CD14-positive monocyte (primary cell): Measurements from ENCODE around the gene ZNRF2. TPM values are rescaled to one million over a fixed set of nuclear protein-coding genes. Genes with fewer than 3 reads are reported as not detected.

Source experiments
- DNase-seq, 3 donors: peaks; one replicate each; pipeline ENCODE4 v3.0.0-alpha.2; 2011 to 2022
- H2AFZ ChIP-seq: 2 replicates; pipeline ENCODE4 v1.6.0; 2012; ENCODE audit warnings: mild to moderate bottlenecking, low read depth, low read length, inconsistent platforms; ENCODE audit not compliant: insufficient read depth, poor library complexity, severe bottlenecking
- H3K27ac ChIP-seq, 2 donors: 1 replicate in 1 of 2; 2 replicates in 1 of 2; pipeline ENCODE4 v1.5.1; 2012 to 2013; ENCODE audit warnings: low read length in 2 of 2, control low read depth in 1 of 2, inconsistent platforms in 1 of 2, low read depth in 1 of 2, mild to moderate bottlenecking in 1 of 2
- H3K27me3 ChIP-seq, 2 donors: one replicate each; pipeline versions ENCODE4 v1.6.0 to v1.6.1; 2011 to 2013; ENCODE audit warnings: low read length in 2 of 2; ENCODE audit not compliant: control insufficient read depth in 2 of 2, insufficient read depth in 2 of 2
- H3K36me3 ChIP-seq, 2 donors: replicated peaks in 1 of 2; 1 replicate in 1 of 2; 2 replicates in 1 of 2; pipeline versions ENCODE4 v1.5.1 to v1.6.1; 2012 to 2013; ENCODE audit warnings: low read length in 2 of 2, control low read depth in 1 of 2, inconsistent platforms in 1 of 2, mild to moderate bottlenecking in 1 of 2; ENCODE audit not compliant: insufficient read depth in 2 of 2, control insufficient read depth in 1 of 2
- H3K4me1 ChIP-seq, 2 donors: 1 replicate in 1 of 2; 2 replicates in 1 of 2; pipeline versions ENCODE4 v1.5.1 to v1.6.1; 2012 to 2013; ENCODE audit warnings: low read length in 2 of 2, control low read depth in 1 of 2, inconsistent platforms in 1 of 2, mild to moderate bottlenecking in 1 of 2, moderate library complexity in 1 of 2; ENCODE audit not compliant: insufficient read depth in 2 of 2, control insufficient read depth in 1 of 2
- H3K4me2 ChIP-seq: replicated peaks from 2 replicates; pipeline ENCODE3; 2012; ENCODE audit warnings: low read length, moderate library complexity, mild to moderate bottlenecking; ENCODE audit not compliant: poor library complexity, severe bottlenecking; ENCODE audit errors: extremely low read depth
- H3K4me3 ChIP-seq, 3 experiments: fragments of 200-600 bp in 1 of 3; sonication (generic) in 1 of 3; replicated peaks in 1 of 3; 1 replicate in 2 of 3; 2 replicates in 1 of 3; pipeline ENCODE4 v1.5.1; 2011 to 2013; ENCODE audit warnings: low read length in 3 of 3, mild to moderate bottlenecking in 3 of 3, control low read depth in 2 of 3, low read depth in 2 of 3, inconsistent platforms in 1 of 3, moderate library complexity in 1 of 3
- H3K79me2 ChIP-seq: 2 replicates; pipeline ENCODE4 v1.6.0; 2012; ENCODE audit warnings: mild to moderate bottlenecking, control low read depth, inconsistent platforms, low read length, moderate library complexity; ENCODE audit not compliant: insufficient read depth
- H3K9ac ChIP-seq: 2 replicates; pipeline ENCODE4 v1.6.0; 2017; ENCODE audit warnings: low read length, mild to moderate bottlenecking; ENCODE audit not compliant: insufficient read depth, poor library complexity, severe bottlenecking
- H3K9me3 ChIP-seq, 2 donors: replicated peaks in 1 of 2; 1 replicate in 1 of 2; 2 replicates in 1 of 2; pipeline versions ENCODE4 v1.5.1 to v1.6.1; 2012 to 2013; ENCODE audit warnings: low read length in 2 of 2, control low read depth in 1 of 2; ENCODE audit not compliant: control insufficient read depth in 1 of 2, insufficient read depth in 1 of 2
- H4K20me1 ChIP-seq: 2 replicates; pipeline ENCODE4 v1.6.0; 2012; ENCODE audit warnings: mild to moderate bottlenecking, low read length, control low read depth, moderate library complexity; ENCODE audit not compliant: insufficient read depth
- H3K27ac Mint-ChIP-seq, 7 donors: one replicate each; pipeline ENCODE4 v1.8.0; 2020; ENCODE audit warnings: mild to moderate bottlenecking in 7 of 7, mixed read lengths in 7 of 7, moderate library complexity in 6 of 7, inconsistent platforms in 2 of 7
- H3K27me3 Mint-ChIP-seq, 3 donors: one replicate each; pipeline ENCODE4 v1.8.0; 2021 to 2022; ENCODE audit warnings: low read depth in 3 of 3, mild to moderate bottlenecking in 3 of 3, mixed read lengths in 3 of 3, moderate library complexity in 3 of 3, inconsistent platforms in 1 of 3
- H3K36me3 Mint-ChIP-seq, 2 donors: one replicate each; pipeline ENCODE4 v1.8.0; 2020; ENCODE audit warnings: mixed read lengths in 2 of 2, inconsistent platforms in 1 of 2, mild to moderate bottlenecking in 1 of 2
- H3K4me1 Mint-ChIP-seq: one replicate; pipeline ENCODE4 v1.8.0; 2020; ENCODE audit warnings: mild to moderate bottlenecking, mixed read lengths
- H3K4me3 Mint-ChIP-seq, 2 donors: one replicate each; pipeline ENCODE4 v1.8.0; 2020; ENCODE audit warnings: mild to moderate bottlenecking in 2 of 2, mixed read lengths in 2 of 2, moderate library complexity in 1 of 2
- H3K9me3 Mint-ChIP-seq, 7 donors: one replicate each; pipeline ENCODE4 v1.8.0; 2020 to 2022; ENCODE audit warnings: mixed read lengths in 7 of 7, mild to moderate bottlenecking in 6 of 7, moderate library complexity in 6 of 7, inconsistent platforms in 2 of 7
- WGBS: methylation state at CpG from one replicate; pipeline ENCODE4 v1.1.5; 2013; ENCODE audit warnings: missing lambda C conversion rate; ENCODE audit not compliant: insufficient coverage; 5-methylcytosine and 5-hydroxymethylcytosine counted together
- intact Hi-C, 2 donors: fragments of 100-400 bp; cut with micrococcal nuclease; formaldehyde crosslinking; loops; one replicate each; pipeline versions ENCODE4 v1.15.0 to v1.15.1; 2023
- polyA plus RNA-seq, 3 donors: library from polyadenylated mRNA; depleted of rRNA in 1 of 3; unstranded in 2 of 3; stranded (reverse) in 1 of 3; fragments of 300-500 nt in 2 of 3; fragments of >200 nt in 1 of 3; fragmentation: Illumina TruSeq in 2 of 3; gene quantifications; 1 replicate in 2 of 3; 2 replicates in 1 of 3; pipeline ENCODE4 v1.2.3, GENCODE V29; 2012 to 2021
- TF ChIP-seq, protein P1 (sequence below): fragments of 200-600 bp; IDR thresholded peaks from one replicate; pipeline ENCODE4 v1.8.0; 2022; ENCODE audit warnings: antibody characterized with exemption, mild to moderate bottlenecking

The ZNRF2 gene
- polyA plus RNA-seq, 3 donors: 1.9 to 9.5 (median 5.7) TPM

DNA sequence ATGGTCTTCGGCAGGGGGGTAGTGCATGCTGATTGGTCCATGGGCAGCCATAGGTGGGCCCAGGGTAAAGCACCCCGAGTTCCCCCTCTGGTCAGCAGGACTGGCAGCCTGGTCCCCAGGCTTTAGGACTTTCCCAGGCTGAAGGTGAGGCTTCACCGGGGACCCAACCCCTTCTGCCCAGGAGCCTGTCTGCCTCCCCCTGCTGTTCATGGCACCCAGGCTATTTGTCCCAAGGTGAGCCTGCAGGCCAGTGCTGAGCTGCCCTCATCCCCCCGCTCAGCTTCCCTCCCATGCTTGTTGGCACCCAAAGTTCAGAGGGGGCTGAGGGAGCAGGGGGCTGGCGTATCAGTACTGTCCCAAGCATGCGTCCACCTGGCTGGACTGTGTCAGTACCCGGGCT lies 38.5 kb upstream of the ZNRF2 start:
- Histone ChIP-seq H3K4me3 (no peak overlapping the region), H3K27me3 (no peaks in the 10 kb centered on the region), H3K9me3 (no peaks in the 10 kb centered on the region), H3K4me1 (peaks cover 22 to 24% of the 10 kb centered on the region in 2 donors), H3K36me3 (no peaks in the 10 kb centered on the region), H3K79me2 (no peaks in the 10 kb centered on the region), H3K9ac (no peak overlapping the region), H3K27ac (no peak overlapping the region), H4K20me1 (no peaks in the 10 kb centered on the region), H3K4me2 (no peak overlapping the region), H2AFZ (no peak overlapping the region)
- peaks cover 0 to 2% (median 0%) of the 10 kb centered on the region in 7 donors for H3K9me3 Mint-ChIP-seq
- no peak for DNase-seq
- H3K36me3 Mint-ChIP-seq: peaks cover 2 to 3% of the 10 kb centered on the region in 2 donors
- WGBS: 94% methylated on average over 7 of the region's 7 CpGs
- H3K27me3 Mint-ChIP-seq: peaks cover 0 to 4% (median 0%) of the 10 kb centered on the region in 3 donors
- no peak overlapping the region for H3K4me3 Mint-ChIP-seq
- H3K27ac Mint-ChIP-seq: no peak overlapping the region
- intact Hi-C loops: no loop called here
- TF ChIP-seq, protein P1, sequence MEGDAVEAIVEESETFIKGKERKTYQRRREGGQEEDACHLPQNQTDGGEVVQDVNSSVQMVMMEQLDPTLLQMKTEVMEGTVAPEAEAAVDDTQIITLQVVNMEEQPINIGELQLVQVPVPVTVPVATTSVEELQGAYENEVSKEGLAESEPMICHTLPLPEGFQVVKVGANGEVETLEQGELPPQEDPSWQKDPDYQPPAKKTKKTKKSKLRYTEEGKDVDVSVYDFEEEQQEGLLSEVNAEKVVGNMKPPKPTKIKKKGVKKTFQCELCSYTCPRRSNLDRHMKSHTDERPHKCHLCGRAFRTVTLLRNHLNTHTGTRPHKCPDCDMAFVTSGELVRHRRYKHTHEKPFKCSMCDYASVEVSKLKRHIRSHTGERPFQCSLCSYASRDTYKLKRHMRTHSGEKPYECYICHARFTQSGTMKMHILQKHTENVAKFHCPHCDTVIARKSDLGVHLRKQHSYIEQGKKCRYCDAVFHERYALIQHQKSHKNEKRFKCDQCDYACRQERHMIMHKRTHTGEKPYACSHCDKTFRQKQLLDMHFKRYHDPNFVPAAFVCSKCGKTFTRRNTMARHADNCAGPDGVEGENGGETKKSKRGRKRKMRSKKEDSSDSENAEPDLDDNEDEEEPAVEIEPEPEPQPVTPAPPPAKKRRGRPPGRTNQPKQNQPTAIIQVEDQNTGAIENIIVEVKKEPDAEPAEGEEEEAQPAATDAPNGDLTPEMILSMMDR: no peak
- H3K4me1 Mint-ChIP-seq: peaks cover 26% of the 10 kb centered on the region

- H3K9me3 ChIP-seq: no peaks in the 10 kb centered on the region
- H3K27me3 Mint-ChIP-seq: peaks cover 0 to 3% (median 0%) of the 10 kb centered on the region in 3 donors
- peaks cover 27% of the 10 kb centered on the region for H3K4me1 Mint-ChIP-seq
- intact Hi-C loops: no loop called here
- H3K4me2 ChIP-seq: no peak overlapping the region
- H3K36me3 ChIP-seq: no peaks in the 10 kb centered on the region
- no peak overlapping the region for H3K4me3 Mint-ChIP-seq
- no peaks in the 10 kb centered on the region for H4K20me1 ChIP-seq
- DNase-seq: no peak
- 95% methylated on average over 8 of the region's 8 CpGs for WGBS
- TF ChIP-seq, protein P1: no peak
- H3K36me3 Mint-ChIP-seq: peaks cover 2 to 3% of the 10 kb centered on the region in 2 donors
- H3K27ac ChIP-seq: no peak overlapping the region
- no peak overlapping the region for H2AFZ ChIP-seq
- H3K27ac Mint-ChIP-seq: no peak overlapping the region
- no peak overlapping the region for H3K4me3 ChIP-seq
- peaks cover 0 to 2% (median 0%) of the 10 kb centered on the region in 7 donors for H3K9me3 Mint-ChIP-seq
- peaks cover 22 to 24% of the 10 kb centered on the region in 2 donors for H3K4me1 ChIP-seq
- H3K79me2 ChIP-seq: no peaks in the 10 kb centered on the region
- no peak overlapping the region for H3K9ac ChIP-seq
- H3K27me3 ChIP-seq: no peaks in the 10 kb centered on the region
These were observed 38.0 kb upstream of the ZNRF2 start for GRCh38 chr7:30246392-30246791.
